ENCODE results near the gene USP1. TPM values are rescaled to one million over a fixed set of nuclear protein-coding genes. Genes with fewer than 3 reads are reported as not detected.

USP1 gene
- total RNA-seq, 1 donor from 2014 or later: 22.1 TPM

DNA sequence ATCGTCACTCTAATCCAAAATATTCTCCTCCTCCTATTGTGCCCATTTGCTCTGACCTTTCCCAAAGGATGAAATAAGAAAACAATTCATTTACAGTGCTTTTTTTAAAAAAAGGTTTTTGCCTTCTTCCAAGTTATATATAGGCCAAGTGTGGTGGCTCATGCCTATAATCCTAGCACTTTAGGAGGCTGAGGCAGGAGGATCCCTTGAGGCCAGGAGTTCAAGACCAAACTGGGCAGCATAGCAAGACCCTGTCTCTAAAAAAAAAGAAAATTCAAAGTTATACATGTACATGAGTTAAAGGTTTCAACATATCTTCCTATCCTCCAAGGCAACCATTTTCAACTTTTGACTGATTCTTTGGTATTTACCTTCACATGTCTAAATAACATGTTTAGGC, 10.1 kb upstream of the USP1 start:
- DNase-seq (ENCODE audit: low read depth in 2 of 2): no peak

DNA sequence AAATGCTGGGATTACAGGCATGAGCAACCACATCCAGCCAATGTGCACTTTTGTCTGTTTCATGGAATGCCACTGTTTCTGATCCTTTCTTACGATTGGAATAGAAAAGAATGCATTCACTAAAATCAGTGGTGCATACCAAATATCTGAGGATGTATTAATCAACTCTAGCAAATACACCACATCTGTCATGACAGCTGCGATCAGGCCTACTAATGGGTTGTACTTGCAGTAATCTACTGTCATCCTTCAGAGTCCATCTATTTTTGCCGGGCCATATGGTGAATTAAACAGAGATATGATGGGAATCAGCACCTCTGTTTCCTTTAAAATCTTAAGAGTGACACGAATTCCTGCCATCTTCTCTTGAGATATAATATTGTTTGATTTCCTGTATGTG, 8.5 kb upstream of the USP1 start:
- DNase-seq (ENCODE audit: low read depth in 2 of 2): no peak

DNA sequence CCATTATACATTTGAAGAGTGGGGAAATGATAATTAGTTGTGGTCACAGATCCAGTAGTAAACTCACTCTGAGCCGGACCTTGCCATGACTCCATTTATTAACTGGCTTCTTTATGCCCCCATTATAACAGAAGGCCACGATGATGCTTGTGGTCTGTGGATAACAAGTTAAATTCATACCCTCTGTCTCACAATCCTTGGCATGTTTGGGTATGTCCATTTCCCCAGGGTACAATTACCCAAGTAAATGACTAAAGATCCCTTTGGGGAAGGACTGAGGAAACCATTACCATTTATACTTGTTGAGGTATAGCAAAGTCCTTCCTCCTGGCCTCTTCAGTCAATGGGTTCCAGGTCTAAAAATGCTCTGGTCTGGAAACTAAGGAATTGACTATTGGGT, 7.3 kb upstream of the USP1 start:
- no peak for DNase-seq (ENCODE audit: low read depth in 2 of 2)

GRCh38 chr1:62433861-62434617, 2.8 kb upstream of the USP1 start:
- DNase-seq (ENCODE audit: low read depth in 2 of 2): no peak

DNA sequence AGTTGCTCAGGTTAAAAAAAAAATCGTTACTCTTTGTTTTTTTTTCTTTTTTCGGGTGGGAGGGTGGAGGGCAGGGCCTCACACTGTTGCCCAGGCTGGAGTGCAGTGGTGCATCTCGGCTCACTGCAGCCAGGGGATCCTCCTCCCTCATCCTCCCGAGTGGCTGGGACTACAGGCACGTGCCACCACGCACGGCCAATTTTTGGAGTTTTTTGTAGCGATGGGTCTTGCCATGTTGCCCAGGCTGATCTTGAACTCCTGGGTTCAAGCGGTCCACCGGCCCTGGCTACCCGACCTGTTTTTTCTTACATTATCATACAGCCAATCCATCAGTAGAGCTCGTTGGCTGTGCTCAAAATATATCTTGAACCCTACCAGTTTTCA, 2.2 kb upstream of the USP1 start:
- DNase-seq (ENCODE audit: low read depth in 2 of 2): no peak

DNA sequence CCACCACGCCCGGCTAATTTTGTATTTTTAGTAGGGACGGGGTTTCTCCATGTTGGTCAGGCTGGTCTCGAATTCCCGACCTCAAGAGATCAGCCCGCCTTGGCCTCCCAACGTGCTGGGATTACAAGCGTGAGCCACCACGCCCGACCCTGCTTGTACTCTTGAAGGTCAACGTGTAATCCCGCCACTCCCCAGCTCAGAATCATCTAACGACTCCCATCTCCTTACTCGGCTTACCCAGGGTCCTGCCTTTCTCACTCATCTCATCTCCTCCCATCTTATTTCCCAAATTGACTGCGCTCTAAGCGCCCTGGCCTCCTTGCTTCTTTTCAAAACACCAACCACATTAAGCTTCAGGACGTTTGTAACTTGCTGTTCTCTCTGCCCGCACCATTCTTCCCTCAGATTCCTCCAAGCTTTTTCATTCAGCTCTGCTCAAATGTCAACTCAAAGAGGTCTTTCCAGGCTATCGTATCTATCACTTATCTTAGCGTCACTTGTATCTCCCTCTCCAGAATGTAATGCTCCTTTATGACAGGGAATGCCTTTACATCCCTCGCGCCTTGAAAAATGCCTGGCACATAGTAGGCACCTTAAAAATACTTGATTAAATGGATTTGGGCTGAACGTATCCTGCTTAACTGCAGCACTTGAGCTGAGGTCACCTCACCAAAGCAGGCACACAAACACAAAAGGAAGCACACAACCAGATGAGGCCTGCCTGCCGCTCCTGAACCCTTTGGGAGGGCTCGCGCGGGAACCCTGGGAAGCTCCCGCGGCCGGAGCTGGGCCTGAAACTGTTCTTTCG, 1.4 kb upstream of the USP1 start:
- peak in 1 of 2 donors; percentile 39 for DNase-seq (ENCODE audit: low read depth in 2 of 2)

GRCh38 chr1:62436039-62436465, 797 bp upstream of the USP1 start:
- DNase-seq (ENCODE audit: low read depth in 2 of 2): no peak

GRCh38 chr1:62437273-62437940, 558 bp downstream of the USP1 start:
- peak in 1 of 2 donors; percentile 18 for DNase-seq (ENCODE audit: low read depth in 2 of 2)

- DNase-seq (ENCODE audit: low read depth in 2 of 2): peak in 1 of 2 donors; percentile 20
These were observed 1.3 kb downstream of the USP1 start for GRCh38 chr1:62438163-62438562.

GRCh38 chr1:62439652-62440371, 3.0 kb downstream of the USP1 start:
- DNase-seq (ENCODE audit: low read depth in 2 of 2): no peak

- DNase-seq (ENCODE audit: low read depth in 2 of 2): no peak
These were observed 7.9 kb downstream of the USP1 start for GRCh38 chr1:62444701-62445100.

GRCh38 chr1:62448221-62448933, 11.5 kb downstream of the USP1 start:
- no peak for DNase-seq (ENCODE audit: low read depth in 2 of 2)

GRCh38 chr1:62450301-62450700, 13.5 kb downstream of the USP1 start:
- DNase-seq (ENCODE audit: low read depth in 2 of 2): no peak

GRCh38 chr1:62452951-62453350, 16.1 kb downstream of the USP1 start:
- no peak for DNase-seq (ENCODE audit: low read depth in 2 of 2)

DNA sequence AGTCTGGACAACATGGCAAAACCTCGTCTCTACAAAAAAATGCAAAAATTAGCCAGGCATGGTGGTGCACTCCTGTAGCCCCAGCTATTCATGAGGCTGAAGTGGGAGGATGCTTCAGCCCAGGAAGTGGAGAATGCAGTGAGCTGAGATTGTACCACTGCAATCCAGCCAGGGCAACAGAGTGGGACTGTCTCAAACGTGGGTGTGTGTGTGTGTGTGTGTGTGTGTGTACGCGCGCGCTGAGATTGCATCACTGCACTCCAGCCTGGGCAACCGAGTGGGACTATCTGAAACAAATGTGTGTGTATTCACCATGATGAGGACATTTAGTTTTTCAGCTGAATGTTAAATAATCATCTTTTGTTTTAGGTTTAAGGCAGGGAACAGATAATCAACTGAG, 21.1 kb downstream of the USP1 start:
- DNase-seq (ENCODE audit: low read depth in 2 of 2): no peak

DNA sequence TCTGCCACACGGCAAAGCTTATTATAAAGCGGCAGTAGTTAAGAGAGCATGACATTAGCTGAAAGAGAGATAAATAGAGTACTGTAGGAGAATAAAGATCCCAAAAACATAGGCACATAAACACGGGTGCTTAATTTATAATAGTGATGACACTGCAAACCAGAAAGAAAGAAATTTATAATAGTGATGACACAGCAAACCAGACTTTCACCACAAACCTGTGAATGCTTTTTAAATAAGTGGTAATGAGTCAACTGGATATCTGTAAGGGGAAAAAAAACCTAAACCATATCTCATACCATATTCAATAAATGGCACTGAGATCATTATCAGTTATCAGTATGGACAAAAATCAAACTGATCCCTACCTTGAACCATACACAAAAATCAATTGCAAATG, 25.5 kb downstream of the USP1 start:
- no peak for DNase-seq (ENCODE audit: low read depth in 2 of 2)

- DNase-seq (ENCODE audit: low read depth in 2 of 2): no peak
These were observed 30.2 kb downstream of the USP1 start for GRCh38 chr1:62467092-62467491.

- DNase-seq (ENCODE audit: low read depth in 2 of 2): no peak
These were observed 39.8 kb downstream of the USP1 start for GRCh38 chr1:62476525-62477219.

- no peak for DNase-seq (ENCODE audit: low read depth in 2 of 2)
These were observed 44.8 kb downstream of the USP1 start for GRCh38 chr1:62481681-62482080.

- no peak for DNase-seq (ENCODE audit: low read depth in 2 of 2)
These were observed 48.1 kb downstream of the USP1 start for GRCh38 chr1:62484824-62485468.
